HepG2 (cell line): ENCODE measurements around the gene TMEM86B. TPM values are rescaled to one million over a fixed set of nuclear protein-coding genes. Genes with fewer than 3 reads are reported as not detected.

Experiments
- ATF3 ChIP-seq: sonication (generic); formaldehyde crosslinking; IDR thresholded peaks from 2 replicates; pipeline ENCODE4 v1.4.0; 2020; ENCODE audit warnings: missing genetic modification reagents
- CCAR2 ChIP-seq: fragments of 200-400 bp; formaldehyde crosslinking; optimal IDR thresholded peaks from 2 replicates; pipeline ENCODE3; 2018; ENCODE audit warnings: low read depth, mild to moderate bottlenecking, low read length, moderate library complexity
- CREM ChIP-seq, 2 experiments: sonication (generic) in 1 of 2; formaldehyde crosslinking in 1 of 2; IDR thresholded peaks; 2 replicates each; pipeline versions ENCODE4 v1.4.0 to v1.6.1; 2016 to 2020; ENCODE audit warnings: antibody characterized with exemption in 1 of 2, mild to moderate bottlenecking in 1 of 2, missing genetic modification reagents in 1 of 2
- DPF2 ChIP-seq: sonication (generic); formaldehyde crosslinking; IDR thresholded peaks from 2 replicates; pipeline ENCODE4 v1.4.0; 2020; ENCODE audit warnings: mild to moderate bottlenecking, low read depth, missing genetic modification reagents, borderline replicate concordance
- DZIP1 ChIP-seq: sonication (generic); formaldehyde crosslinking; IDR thresholded peaks from 2 replicates; pipeline ENCODE4 v1.5.0; 2020; ENCODE audit warnings: mild to moderate bottlenecking, missing genetic modification reagents
- ELF1 ChIP-seq: sonication (generic); formaldehyde crosslinking; IDR thresholded peaks from 2 replicates; pipeline ENCODE4 v1.4.0; 2020; ENCODE audit warnings: missing genetic modification reagents
- EZH2 ChIP-seq: conservative IDR thresholded peaks from 2 replicates; pipeline ENCODE4 v1.6.1; 2012; ENCODE audit warnings: mild to moderate bottlenecking, low read depth, low read length, moderate library complexity
- FOXO4 ChIP-seq: sonication (generic); formaldehyde crosslinking; conservative IDR thresholded peaks from 2 replicates; pipeline ENCODE4 v1.8.1; 2023; ENCODE audit warnings: missing genetic modification reagents
- HNRNPLL ChIP-seq: fragments of 200-400 bp; formaldehyde crosslinking; IDR thresholded peaks from 2 replicates; pipeline ENCODE4 v1.6.1; 2017; ENCODE audit warnings: mild to moderate bottlenecking, low read depth, low read length; ENCODE audit not compliant: poor library complexity, severe bottlenecking
- MEIS2 ChIP-seq: sonication (generic); formaldehyde crosslinking; IDR thresholded peaks from 2 replicates; pipeline ENCODE4 v1.9.0; 2021; ENCODE audit warnings: mild to moderate bottlenecking, missing genetic modification reagents
- SATB2 ChIP-seq: sonication (generic); formaldehyde crosslinking; IDR thresholded peaks from 2 replicates; pipeline ENCODE4 v1.5.0; 2020; ENCODE audit warnings: missing genetic modification reagents
- SMC3 ChIP-seq: IDR thresholded peaks from 2 replicates; pipeline ENCODE4 v1.6.1; 2011; ENCODE audit warnings: low read length, improper control_type of control experiment
- SUZ12 ChIP-seq: fragments of 150-350 bp; IDR thresholded peaks from 2 replicates; pipeline ENCODE4 v1.6.1; 2014; ENCODE audit warnings: low read depth, low read length
- TFDP1 ChIP-seq: IDR thresholded peaks from 2 replicates; pipeline ENCODE4 v1.6.1; 2016; ENCODE audit warnings: missing compliant biosample characterization, missing genetic modification reagents, borderline replicate concordance
- ZNF263 ChIP-seq: sonication (generic); formaldehyde crosslinking; IDR thresholded peaks from 2 replicates; pipeline ENCODE4 v1.4.0; 2020; ENCODE audit warnings: missing genetic modification reagents
- ZNF512B ChIP-seq: sonication (generic); formaldehyde crosslinking; IDR thresholded peaks from 2 replicates; pipeline ENCODE4 v1.5.1; 2020; ENCODE audit warnings: missing genetic modification reagents, mild to moderate bottlenecking, borderline replicate concordance
- ZNF678 ChIP-seq: sonication (generic); formaldehyde crosslinking; IDR thresholded peaks from 2 replicates; pipeline ENCODE4 v1.4.0; 2020; ENCODE audit warnings: mild to moderate bottlenecking, missing genetic modification reagents
- ZNF747 ChIP-seq: sonication (generic); formaldehyde crosslinking; IDR thresholded peaks from 2 replicates; pipeline ENCODE4 v1.8.1; 2023; ENCODE audit warnings: missing genetic modification reagents, mild to moderate bottlenecking, borderline replicate concordance
- polyA plus RNA-seq, 8 experiments: library from polyadenylated mRNA; depleted of rRNA in 3 of 8; stranded (reverse) in 7 of 8; unstranded in 1 of 8; fragments of >200 nt; fragmentation: Illumina TruSeq in 4 of 8; extraction: Trizol in 4 of 8; gene quantifications; 2 replicates each; pipeline versions ENCODE4 v1.2.1 to v1.2.3, GENCODE V29; 2011 to 2016; ENCODE audit warnings: low read depth in 4 of 8, missing spikeins in 1 of 8, mixed read lengths in 1 of 8; ENCODE audit not compliant: insufficient read depth in 1 of 8
- total RNA-seq, 5 experiments: library from RNA; depleted of rRNA; stranded (reverse); fragments of >200 nt; fragmentation: Illumina TruSeq; extraction: Trizol; gene quantifications; 2 replicates each; pipeline ENCODE4 v1.2.3, GENCODE V29; 2016; ENCODE audit warnings: low read depth in 1 of 5

The TMEM86B gene
- total and polyA plus RNA-seq, 2 of the 13 experiments (the other 11 are each of a cell fraction or from before 2014, with no cell fraction given): 7.7 to 9.6 TPM

DNA sequence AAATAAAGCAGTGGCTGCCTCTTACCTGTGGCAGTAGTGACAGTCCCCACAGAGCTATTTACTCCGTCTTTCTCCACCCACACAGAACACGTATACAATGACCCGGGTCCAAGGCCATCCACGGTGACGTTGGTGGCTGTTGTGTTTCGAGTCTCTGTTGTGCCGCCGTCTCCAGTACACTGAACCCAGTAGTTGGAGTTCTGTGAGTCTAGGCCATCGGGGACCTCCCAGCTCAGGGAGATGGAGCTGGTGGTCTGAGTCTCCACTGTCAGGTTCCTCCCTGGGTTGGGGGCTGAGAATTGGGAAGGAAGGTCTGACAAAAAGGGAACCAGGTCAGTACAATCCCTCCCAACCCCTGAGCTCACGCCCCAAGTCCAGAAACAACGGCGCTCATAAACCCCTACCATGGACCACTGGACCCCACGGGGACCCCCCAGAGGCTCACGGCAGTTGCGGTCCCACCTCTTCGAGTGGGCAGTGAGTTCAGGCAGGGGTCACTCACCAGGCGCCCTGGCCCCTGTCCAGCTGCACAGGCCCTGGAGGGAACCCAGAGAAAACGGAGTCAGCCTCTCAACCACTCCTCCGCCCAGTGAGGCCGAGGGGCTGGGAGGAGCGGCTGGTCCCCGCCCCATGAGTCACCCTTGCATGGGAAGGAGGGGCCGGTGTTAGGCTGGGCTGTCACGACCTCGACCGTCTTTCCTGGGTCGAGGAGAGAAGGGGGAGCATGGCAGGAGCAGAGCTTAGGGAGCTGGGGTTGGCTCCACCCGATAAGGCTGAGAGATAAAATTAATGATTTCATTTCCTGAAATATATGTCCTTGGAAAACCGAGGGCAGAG lies 21.7 kb downstream of the TMEM86B start (continued):
- no peak for TF ChIP-seq SUZ12
- no peak for TF ChIP-seq ZNF512B (CRISPR knock-in tag)
- no peak for TF ChIP-seq CCAR2
- TF ChIP-seq EZH2: no peak
- TF ChIP-seq DPF2 (CRISPR knock-in tag): peak; percentile 27; the same call in 1 of the 2 replicates
- TF ChIP-seq ATF3 (CRISPR knock-in tag): peak; percentile 99
- TF ChIP-seq SMC3: no peak
- no peak for TF ChIP-seq DZIP1 (CRISPR knock-in tag)
- TF ChIP-seq ELF1 (CRISPR knock-in tag): no peak
- peak; percentile 82 for TF ChIP-seq ZNF263 (CRISPR knock-in tag)
- TF ChIP-seq CREM (IDR thresholded peaks at IDR 0.05): peak; percentile 85
- no peak for TF ChIP-seq CREM (CRISPR knock-in tag; IDR thresholded peaks at IDR 0.05)
- no peak for TF ChIP-seq TFDP1 (CRISPR knock-in tag)
- TF ChIP-seq SATB2 (CRISPR knock-in tag): no peak
- TF ChIP-seq ZNF747 (CRISPR knock-in tag): 0 out of 2 replicates have a peak, but pooled peaks have one; percentile 81
- TF ChIP-seq FOXO4 (CRISPR knock-in tag): no peak
- peak; percentile 62 for TF ChIP-seq HNRNPLL
- no peak for TF ChIP-seq MEIS2 (CRISPR knock-in tag)
- TF ChIP-seq ZNF678 (CRISPR knock-in tag): no peak
